Heart right ventricle (tissue), 16 donors: ENCODE results near the gene GMDS. TPM values are rescaled to one million over a fixed set of nuclear protein-coding genes. Genes with fewer than 3 reads are reported as not detected.

Source experiments
- ATAC-seq, 8 donors: fragments of 200-7000 bp; cut with Tn5 transposase; one replicate each; pipeline ENCODE4 v1.9.1; 2020; ENCODE audit warnings: mild to moderate bottlenecking in 8 of 8, moderate library complexity in 8 of 8, moderate number of reproducible peaks in 1 of 8
- DNase-seq, 2 donors: peaks; one replicate each; pipeline ENCODE4 v3.0.0-alpha.2; 2020
- H3K27ac ChIP-seq, 10 donors: fragments of 200-600 bp; sonication (generic) in 2 of 10; one replicate each; pipeline versions ENCODE4 v1.5.0 to v1.8.0; 2020 to 2022; ENCODE audit warnings: mild to moderate bottlenecking in 3 of 10
- H3K27me3 ChIP-seq, 7 donors: fragments of 200-600 bp; one replicate each; pipeline ENCODE4 v1.8.0; 2021 to 2022; ENCODE audit warnings: mild to moderate bottlenecking in 2 of 7
- H3K36me3 ChIP-seq, 9 donors: fragments of 200-600 bp; sonication (generic) in 1 of 9; one replicate each; pipeline versions ENCODE4 v1.5.0 to v1.8.0; 2020 to 2022; ENCODE audit warnings: mild to moderate bottlenecking in 2 of 9
- H3K4me1 ChIP-seq, 9 donors: fragments of 200-600 bp; sonication (generic) in 1 of 9; one replicate each; pipeline versions ENCODE4 v1.5.0 to v1.8.0; 2020 to 2022; ENCODE audit warnings: mild to moderate bottlenecking in 4 of 9
- H3K4me3 ChIP-seq, 10 donors: fragments of 200-600 bp; sonication (generic) in 2 of 10; one replicate each; pipeline versions ENCODE4 v1.5.0 to v1.8.0; 2020 to 2022; ENCODE audit warnings: mild to moderate bottlenecking in 7 of 10, moderate library complexity in 2 of 10
- H3K9me3 ChIP-seq, 11 donors: fragments of 200-600 bp in 10 of 11; sonication (generic) in 2 of 11; one replicate each; pipeline versions ENCODE4 v1.5.0 to v1.8.0; 2013 to 2022; ENCODE audit warnings: mild to moderate bottlenecking in 2 of 11, control low read depth in 1 of 11, moderate library complexity in 1 of 11
- CTCF ChIP-seq, 9 donors: fragments of 200-600 bp; sonication (generic) in 2 of 9; IDR thresholded peaks; one replicate each; pipeline versions ENCODE4 v1.5.0 to v1.8.0; 2021 to 2022; ENCODE audit warnings: antibody characterized with exemption in 9 of 9, mild to moderate bottlenecking in 5 of 9, moderate library complexity in 1 of 9
- WGBS, 2 donors: extraction: QIAGEN DNeasy Blood & Tissue Kit; methylation state at CpG; one replicate each; pipeline ENCODE4 v1.1.7; 2013; ENCODE audit warnings: inconsistent platforms in 1 of 2; 5-methylcytosine and 5-hydroxymethylcytosine counted together
- intact Hi-C, 10 donors: fragments of 100-400 bp; cut with DNase I; formaldehyde crosslinking; loops; one replicate each; pipeline versions ENCODE4 v1.11.1 to v1.14.2; 2022
- polyA plus RNA-seq, 2 donors: library from polyadenylated mRNA; stranded (reverse); fragments of 200-250 nt; gene quantifications; one replicate each; pipeline ENCODE4 v1.2.3, GENCODE V29; 2013
- total RNA-seq, 10 donors: library from RNA; stranded (reverse); fragmentation: NEBNext Ultra II Directional in 3 of 10; extraction: Animal tissue kit (Norgen Biotek cat#: 25700) in 3 of 10; gene quantifications; one replicate each; pipeline versions ENCODE4 v1.2.1 to v1.2.4, GENCODE V29; 2021 to 2023
- donor health status: Arrhythmogenic right ventricular cardiomyopathy.
- donor health status: ischemic (EF 13 %, LVEDD 7.1; RV severe dilation, severe dysfunction).
- donor health status: healthy with polysubstance abuse.
- donor health status: DM: no; HTN: yes; CAD: no.
- donor health status: DM: no; HTN: no; CAD: no.
- donor health status: ischemic (EF 25% LVEDD 6.9; RV normal size, moderate dysfunction).
- donor health status: ischemic (EF 25% LVEDD 5.7; RV mildly dilated, moderate dysfunction).
- donor health status: healthy.
- donor health status: DM: yes; HTN: yes; CAD: no.
- donor health status: Ischemic cardiomyopathy.
- donor health status: ischemic (EF 35%, LVEDD 5.7; RV mildly dilated, moderate dysfunction).
- donor health status: nonischemic (EF 11% LVEDD 7.7; RV severe dilation, severe dysfunction).
- donor health status: DM: yes; HTN: yes; CAD: no.
- donor health status: PGD.
- donor health status: ischemic (EF 29% LVEDD 5.4; RV normal size, mild dysfunction).
- donor health status: nonischemic (EF 23%, LVEDD 6.1; RV moderate dilation, normal function).

GMDS gene
- total and polyA plus RNA-seq, 12 donors: 5.0 to 10.6 (median 6.9) TPM

DNA sequence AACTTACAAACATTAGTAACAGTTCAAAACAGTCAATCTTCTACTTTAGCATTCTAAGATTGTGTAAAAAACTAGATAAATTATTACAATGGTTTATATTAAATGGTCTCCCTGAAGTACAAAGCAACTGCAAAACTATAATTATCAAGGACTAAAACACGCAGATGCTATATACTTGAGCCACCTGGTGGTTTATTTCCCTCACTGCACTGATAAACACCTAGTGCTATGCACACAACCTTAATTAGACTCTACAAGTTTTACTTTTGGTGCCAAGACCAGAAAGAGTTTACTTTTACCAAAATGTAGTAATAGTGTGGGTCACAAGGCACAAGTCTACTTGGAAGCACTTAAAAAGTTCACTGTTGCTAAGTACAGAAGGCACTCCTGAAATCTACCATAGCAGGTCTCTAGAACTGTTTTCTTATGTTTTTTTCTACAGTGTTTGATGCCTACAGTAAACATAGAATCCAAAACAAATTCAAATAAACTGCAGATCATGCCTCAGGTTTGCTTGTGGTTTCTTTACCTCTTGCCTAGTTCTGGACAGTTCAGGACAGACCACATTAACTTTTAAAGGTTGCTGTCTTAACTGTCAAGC lies 49.2 kb downstream of the GMDS start:
- TF ChIP-seq CTCF (IDR thresholded peaks at IDR 0.05): peak; percentile 67 to 87 (median 81)
- no peaks in the 10 kb centered on the region for H3K27me3 ChIP-seq
- ATAC-seq: peak in 7 of 8 donors; percentile 61 to 85 (median 75)
- H3K9me3 ChIP-seq: no peaks in the 10 kb centered on the region
- H3K4me1 ChIP-seq: peaks cover 0 to 22% (median 13%) of the 10 kb centered on the region in 9 donors
- peak overlapping the region in 1 of 10 donors; percentile 18 for H3K27ac ChIP-seq
- WGBS, 2 donors: 5 to 11% methylated on average over 1 of the region's 1 CpG
- intact Hi-C loops: loop anchor here (1.0 to 10.0 kb wide), 17 partner anchors 55 to 599 kb away; partner anchors contain the start of gene FOXC1 (in 2 of the 10)
- no peak overlapping the region for H3K4me3 ChIP-seq
- peak in 1 of 2 donors; percentile 42 for DNase-seq
- H3K36me3 ChIP-seq: no peaks in the 10 kb centered on the region

GRCh38 chr6:2194643-2195042 lies 50.8 kb downstream of the GMDS start:
- H3K9me3 ChIP-seq: no peaks in the 10 kb centered on the region
- intact Hi-C loops: loop anchor here (2.0 to 10.0 kb wide), 11 partner anchors 80 to 598 kb away; partner anchors contain the start of gene FOXC1 (in 2 of the 10)
- DNase-seq (no peak), ATAC-seq (no peak)
- no peaks in the 10 kb centered on the region for H3K27me3 ChIP-seq
- TF ChIP-seq CTCF (IDR thresholded peaks at IDR 0.05): no peak
- H3K4me3 ChIP-seq: no peak overlapping the region
- H3K4me1 ChIP-seq: peaks cover 0 to 22% (median 13%) of the 10 kb centered on the region in 9 donors
- WGBS, 2 donors: 89 to 90% methylated on average over 4 of the region's 4 CpGs
- no peaks in the 10 kb centered on the region for H3K36me3 ChIP-seq
- H3K27ac ChIP-seq: no peak overlapping the region

- Histone ChIP-seq H3K27ac (no peak overlapping the region), H3K36me3 (no peaks in the 10 kb centered on the region), H3K27me3 (no peaks in the 10 kb centered on the region), H3K4me3 (no peak overlapping the region), H3K4me1 (peaks cover 0 to 22% (median 13%) of the 10 kb centered on the region in 9 donors), H3K9me3 (no peaks in the 10 kb centered on the region)
- intact Hi-C loops: loop anchor here in 3 of 10 donors (2.0 to 10.0 kb wide), 4 partner anchors 79 to 597 kb away; no protein-coding TSS in a partner anchor
- ATAC-seq: no peak
- 90 to 98% methylated on average over 5 of the region's 5 CpGs for WGBS, 2 donors
- no peak for TF ChIP-seq CTCF (IDR thresholded peaks at IDR 0.05)
- no peak for DNase-seq
These were observed 51.5 kb downstream of the GMDS start for GRCh38 chr6:2193931-2194330.

DNA sequence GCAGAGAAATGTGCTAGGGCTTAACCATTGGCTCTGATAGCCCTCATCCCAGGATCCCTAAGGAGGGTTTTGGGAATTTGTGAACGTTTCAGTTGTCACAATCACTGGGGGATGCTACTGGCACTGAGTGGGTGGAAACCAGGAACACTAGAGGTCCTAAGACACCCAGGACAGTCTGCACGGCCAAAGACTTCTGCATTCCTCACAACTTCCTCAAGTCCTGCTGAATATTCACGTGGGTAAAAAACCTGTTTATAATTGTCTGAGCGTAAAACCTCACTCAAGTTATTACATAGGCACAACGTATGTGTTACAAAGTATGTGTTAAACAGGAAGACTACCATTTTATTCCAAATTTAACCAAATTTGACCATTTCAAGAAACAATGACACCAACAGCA lies 52.4 kb downstream of the GMDS start:
- 87% methylated on average over 5 of the region's 5 CpGs for WGBS, 2 donors
- intact Hi-C loops: loop anchor here in 3 of 10 donors (10.0 kb wide), 3 partner anchors 78 to 442 kb away; no protein-coding TSS in a partner anchor
- ATAC-seq (no peak), DNase-seq (no peak)
- TF ChIP-seq CTCF (IDR thresholded peaks at IDR 0.05): no peak
- Histone ChIP-seq H3K4me3 (no peak overlapping the region), H3K27me3 (no peaks in the 10 kb centered on the region), H3K36me3 (no peaks in the 10 kb centered on the region), H3K9me3 (no peaks in the 10 kb centered on the region), H3K27ac (no peak overlapping the region), H3K4me1 (peaks cover 0 to 22% (median 13%) of the 10 kb centered on the region in 9 donors)
